C4-2B (cell line): ENCODE measurements around the gene AACS.
A peak's percentile ranks its signal among the peaks of the same experiment; 100 is the strongest.

Source experiments
- H3K27ac ChIP-seq: fragments of 450-650 bp; 2 replicates; pipeline ENCODE4 v1.5.1; 2017
- ZFX ChIP-seq: fragments of 450-650 bp; IDR thresholded peaks from 2 replicates; pipeline ENCODE4 v1.6.1; 2017
- TF ChIP-seq, protein P1 (sequence below): fragments of 450-650 bp; conservative IDR thresholded peaks from 2 replicates; pipeline ENCODE4 v1.5.1; 2017; ENCODE audit warnings: mild to moderate bottlenecking

The AACS gene, protein sequence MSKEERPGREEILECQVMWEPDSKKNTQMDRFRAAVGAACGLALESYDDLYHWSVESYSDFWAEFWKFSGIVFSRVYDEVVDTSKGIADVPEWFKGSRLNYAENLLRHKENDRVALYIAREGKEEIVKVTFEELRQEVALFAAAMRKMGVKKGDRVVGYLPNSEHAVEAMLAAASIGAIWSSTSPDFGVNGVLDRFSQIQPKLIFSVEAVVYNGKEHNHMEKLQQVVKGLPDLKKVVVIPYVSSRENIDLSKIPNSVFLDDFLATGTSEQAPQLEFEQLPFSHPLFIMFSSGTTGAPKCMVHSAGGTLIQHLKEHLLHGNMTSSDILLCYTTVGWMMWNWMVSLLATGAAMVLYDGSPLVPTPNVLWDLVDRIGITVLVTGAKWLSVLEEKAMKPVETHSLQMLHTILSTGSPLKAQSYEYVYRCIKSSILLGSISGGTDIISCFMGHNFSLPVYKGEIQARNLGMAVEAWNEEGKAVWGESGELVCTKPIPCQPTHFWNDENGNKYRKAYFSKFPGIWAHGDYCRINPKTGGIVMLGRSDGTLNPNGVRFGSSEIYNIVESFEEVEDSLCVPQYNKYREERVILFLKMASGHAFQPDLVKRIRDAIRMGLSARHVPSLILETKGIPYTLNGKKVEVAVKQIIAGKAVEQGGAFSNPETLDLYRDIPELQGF

DNA sequence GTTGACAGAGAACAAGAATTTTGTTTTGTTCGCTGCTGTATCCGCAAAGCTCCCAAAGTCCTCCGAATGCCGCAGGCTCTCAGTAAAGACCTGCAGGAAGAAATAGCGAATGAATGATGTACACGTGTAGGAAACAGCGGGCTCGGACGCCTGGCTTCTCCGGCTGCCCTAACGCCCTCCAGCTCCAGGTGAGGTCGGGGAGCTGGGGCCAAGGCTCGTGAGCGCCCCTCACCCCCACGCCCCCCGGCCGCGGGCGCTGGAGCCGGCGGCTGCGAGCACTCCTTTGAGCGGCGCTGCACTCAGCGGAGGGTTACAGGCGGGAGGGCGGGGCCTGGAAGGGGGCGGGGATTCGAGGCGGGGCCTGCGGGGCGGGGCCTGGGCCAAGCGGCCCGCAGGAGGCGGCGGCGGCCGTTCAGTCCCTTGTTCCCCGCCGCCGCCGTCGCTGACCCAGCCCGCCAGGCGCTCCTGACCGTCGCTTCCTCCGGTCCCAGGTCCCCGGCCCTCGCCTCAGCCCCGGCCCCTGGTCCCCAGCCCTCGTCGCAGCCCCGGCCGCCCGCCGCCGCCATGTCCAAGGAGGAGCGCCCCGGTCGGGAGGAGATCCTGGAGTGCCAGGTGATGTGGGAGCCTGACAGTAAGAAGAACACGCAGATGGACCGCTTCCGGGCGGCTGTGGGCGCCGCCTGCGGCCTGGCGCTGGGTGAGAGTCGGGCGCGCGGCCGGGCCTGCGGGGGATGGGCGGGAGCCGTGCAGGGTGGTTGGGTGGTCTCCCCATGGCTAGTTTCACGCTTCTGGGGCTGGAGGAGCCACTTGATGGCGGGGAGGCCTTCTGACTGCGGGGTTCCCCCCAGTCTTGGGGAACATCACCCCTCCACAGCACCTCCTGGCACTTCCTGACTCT lies at the start of gene AACS:
Gene AACS, plus strand, starts transcription at position 415 of the 898 bp plus-strand sequence. Its CDS starts 150 bp downstream, at position 565.
- H3K27ac ChIP-seq, result peak within 1 kb of the TSS; percentile 88
- TF ChIP-seq, protein P1, sequence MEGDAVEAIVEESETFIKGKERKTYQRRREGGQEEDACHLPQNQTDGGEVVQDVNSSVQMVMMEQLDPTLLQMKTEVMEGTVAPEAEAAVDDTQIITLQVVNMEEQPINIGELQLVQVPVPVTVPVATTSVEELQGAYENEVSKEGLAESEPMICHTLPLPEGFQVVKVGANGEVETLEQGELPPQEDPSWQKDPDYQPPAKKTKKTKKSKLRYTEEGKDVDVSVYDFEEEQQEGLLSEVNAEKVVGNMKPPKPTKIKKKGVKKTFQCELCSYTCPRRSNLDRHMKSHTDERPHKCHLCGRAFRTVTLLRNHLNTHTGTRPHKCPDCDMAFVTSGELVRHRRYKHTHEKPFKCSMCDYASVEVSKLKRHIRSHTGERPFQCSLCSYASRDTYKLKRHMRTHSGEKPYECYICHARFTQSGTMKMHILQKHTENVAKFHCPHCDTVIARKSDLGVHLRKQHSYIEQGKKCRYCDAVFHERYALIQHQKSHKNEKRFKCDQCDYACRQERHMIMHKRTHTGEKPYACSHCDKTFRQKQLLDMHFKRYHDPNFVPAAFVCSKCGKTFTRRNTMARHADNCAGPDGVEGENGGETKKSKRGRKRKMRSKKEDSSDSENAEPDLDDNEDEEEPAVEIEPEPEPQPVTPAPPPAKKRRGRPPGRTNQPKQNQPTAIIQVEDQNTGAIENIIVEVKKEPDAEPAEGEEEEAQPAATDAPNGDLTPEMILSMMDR, result no peak; the same call in 1 of the 2 replicates
- peak; percentile 82 for TF ChIP-seq ZFX

DNA sequence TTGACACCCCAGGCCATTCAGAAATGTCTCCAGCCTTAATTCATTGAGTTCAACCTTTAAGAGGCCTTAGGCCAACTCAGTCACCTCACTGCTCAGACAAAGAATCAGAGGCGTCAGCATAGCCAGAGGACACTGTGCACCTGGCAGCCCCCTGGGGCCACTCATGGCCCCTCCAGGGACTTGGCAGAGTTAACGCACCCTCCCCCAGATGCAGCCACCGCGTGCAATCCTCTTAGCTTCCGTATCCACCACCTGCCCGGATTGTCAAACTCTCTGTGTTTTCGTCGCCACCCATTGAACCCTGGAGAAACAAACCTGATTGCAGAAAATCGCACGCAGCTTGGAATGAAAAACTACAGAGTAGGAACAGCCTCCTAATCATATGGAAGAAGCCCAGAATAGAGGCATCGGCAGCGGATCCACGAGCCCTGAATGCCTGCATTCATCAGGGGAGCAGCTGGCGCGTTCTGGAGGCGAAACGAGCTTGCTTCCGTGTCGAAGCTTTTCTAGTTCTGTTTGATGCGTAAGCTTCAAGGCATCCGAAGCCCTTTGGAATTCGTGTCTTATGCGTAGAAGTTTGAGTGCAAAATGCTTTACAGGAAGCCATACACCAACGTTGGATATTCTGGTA lies 49.4 kb upstream of the AACS start:
- no peak overlapping the region for H3K27ac ChIP-seq
- TF ChIP-seq ZFX, result no peak
- TF ChIP-seq, protein P1, result no peak

DNA sequence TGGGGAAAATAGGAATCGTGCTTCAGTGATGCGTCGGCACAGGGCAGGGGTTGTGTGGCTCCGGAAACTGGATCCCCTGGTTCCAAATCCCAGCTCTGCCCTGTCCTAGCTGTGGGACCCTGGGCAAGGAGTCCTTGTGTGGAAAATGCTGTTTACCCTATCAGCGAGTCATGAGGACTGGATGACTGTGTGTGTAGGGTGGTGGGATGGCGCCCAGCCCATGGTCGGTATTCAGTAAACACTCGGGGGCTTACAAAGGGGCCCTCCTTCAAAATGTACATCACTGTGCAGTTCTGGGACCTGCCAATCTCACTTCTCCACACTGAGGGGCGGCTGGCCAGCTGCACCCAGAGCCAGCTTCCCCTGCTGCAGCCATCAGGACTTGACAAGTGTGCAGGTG lies 47.4 kb upstream of the AACS start:
- no peak overlapping the region for H3K27ac ChIP-seq
- TF ChIP-seq, protein P1, result no peak

DNA sequence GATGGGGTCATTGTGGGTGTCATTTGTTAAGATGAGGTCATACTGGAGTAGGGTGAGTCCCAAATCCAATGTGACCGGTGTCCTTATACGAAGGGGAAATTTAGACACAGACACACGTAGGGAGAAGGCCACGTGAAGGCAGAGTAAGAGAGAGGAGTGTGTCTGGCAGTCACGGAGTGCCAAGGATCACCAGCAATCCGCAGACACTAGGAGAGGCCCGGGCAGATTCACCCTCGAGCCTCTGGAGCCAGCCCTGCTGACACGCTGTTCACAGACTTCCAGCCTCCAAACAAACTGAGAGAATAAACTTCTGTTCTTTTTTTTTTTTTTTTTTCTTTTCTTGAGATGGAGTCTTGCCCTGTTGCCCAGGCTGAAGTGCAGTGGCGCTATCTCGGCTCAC lies 46.9 kb upstream of the AACS start:
- H3K27ac ChIP-seq, result no peak overlapping the region
- no peak for TF ChIP-seq ZFX
- TF ChIP-seq, protein P1, result no peak

DNA sequence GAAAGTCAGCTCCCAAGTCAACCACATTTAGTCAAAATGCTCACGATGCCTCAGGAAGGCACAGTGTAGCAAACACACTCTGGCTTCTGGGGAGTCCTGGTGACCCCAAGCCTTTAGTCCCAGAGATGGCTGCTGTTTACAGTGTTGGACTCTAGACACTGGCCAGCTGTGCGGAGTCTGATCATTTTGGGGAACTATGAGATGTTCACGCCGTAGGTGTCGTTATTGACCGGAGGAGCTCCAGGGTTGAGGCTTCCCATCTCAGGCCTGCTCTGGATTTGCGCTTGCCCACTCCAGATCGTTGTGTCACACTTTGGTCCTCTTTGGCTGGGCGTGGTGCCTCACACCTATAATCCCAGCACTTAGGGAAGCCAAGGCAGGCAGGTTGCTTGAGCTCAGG lies 44.1 kb upstream of the AACS start:
- TF ChIP-seq, protein P1, result no peak
- no peak for TF ChIP-seq ZFX

DNA sequence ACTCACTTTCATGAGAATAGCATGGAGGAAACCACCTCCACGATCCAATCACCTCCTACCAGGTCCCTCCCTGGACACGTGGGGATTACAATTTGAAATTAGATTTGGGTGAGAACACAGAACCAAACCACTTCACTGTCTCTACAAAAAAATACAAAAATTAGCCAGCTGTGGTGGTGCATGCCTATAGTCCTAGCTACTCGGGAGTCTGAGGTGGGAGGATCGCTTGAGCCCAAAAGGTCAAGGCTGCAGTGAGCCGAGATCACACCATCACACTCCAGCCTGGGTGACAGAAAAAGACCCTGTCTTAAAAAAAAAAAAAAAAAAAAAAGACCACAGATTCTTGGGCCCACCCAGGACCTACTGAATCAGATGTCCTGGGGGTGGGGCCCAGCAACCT lies 43.5 kb upstream of the AACS start:
- no peak for TF ChIP-seq ZFX
- TF ChIP-seq, protein P1, result no peak

More for the DNA sequence above, 44.1 kb upstream of the AACS start:
- H3K27ac ChIP-seq, result no peak overlapping the region

More for the DNA sequence above, 43.5 kb upstream of the AACS start:
- H3K27ac ChIP-seq, result no peak overlapping the region
